Endodermal cell (in vitro differentiated cells): ENCODE data around the gene TRAF3IP1. TPM values are rescaled to one million over a fixed set of nuclear protein-coding genes. Genes with fewer than 3 reads are reported as not detected.

Source experiments
- DNase-seq: peaks from one replicate; pipeline ENCODE4 v3.0.0-alpha.2; 2017
- H3K27ac ChIP-seq: 2 replicates; pipeline ENCODE4 v1.5.1; 2013; ENCODE audit warnings: mild to moderate bottlenecking, low read depth, low read length, moderate library complexity
- H3K27me3 ChIP-seq: 2 replicates; pipeline ENCODE4 v1.6.1; 2013; ENCODE audit warnings: mild to moderate bottlenecking, low read length, moderate library complexity; ENCODE audit not compliant: insufficient read depth, control insufficient read depth, poor library complexity, severe bottlenecking
- H3K36me3 ChIP-seq: 2 replicates; pipeline ENCODE4 v1.7.0; 2013; ENCODE audit warnings: mild to moderate bottlenecking, low read length, moderate library complexity; ENCODE audit not compliant: control insufficient read depth, insufficient read depth
- H3K4me1 ChIP-seq: one replicate; pipeline ENCODE4 v1.7.0; 2013; ENCODE audit warnings: low read length; ENCODE audit not compliant: control insufficient read depth, insufficient read depth
- H3K4me3 ChIP-seq: 2 replicates; pipeline ENCODE4 v1.5.1; 2013; ENCODE audit warnings: mild to moderate bottlenecking, low read length, moderate library complexity
- H3K9ac ChIP-seq: 2 replicates; pipeline ENCODE4 v1.6.1; 2013; ENCODE audit warnings: mild to moderate bottlenecking, low read length, moderate library complexity; ENCODE audit not compliant: poor library complexity, severe bottlenecking; ENCODE audit errors: extremely low read depth
- H3K9me3 ChIP-seq: 2 replicates; pipeline ENCODE4 v1.6.1; 2013; ENCODE audit warnings: mild to moderate bottlenecking, low read length, moderate library complexity; ENCODE audit not compliant: control insufficient read depth
- H3K27ac Mint-ChIP-seq: 2 replicates; pipeline ENCODE4 v1.8.0; 2020; ENCODE audit warnings: mixed read lengths
- H3K27me3 Mint-ChIP-seq: 2 replicates; pipeline ENCODE4 v1.8.0; 2021; ENCODE audit warnings: mild to moderate bottlenecking, mixed read lengths; ENCODE audit not compliant: insufficient read depth
- H3K36me3 Mint-ChIP-seq: 2 replicates; pipeline ENCODE4 v1.8.0; 2020; ENCODE audit warnings: low read depth, mixed read lengths
- H3K4me1 Mint-ChIP-seq: 2 replicates; pipeline ENCODE4 v1.8.0; 2020; ENCODE audit warnings: mixed read lengths
- H3K4me3 Mint-ChIP-seq: 2 replicates; pipeline ENCODE4 v1.8.0; 2020; ENCODE audit warnings: mild to moderate bottlenecking, moderate library complexity, mixed read lengths
- H3K9me3 Mint-ChIP-seq: 2 replicates; pipeline ENCODE4 v1.8.0; 2020; ENCODE audit warnings: mild to moderate bottlenecking, mixed read lengths
- WGBS, 2 experiments: methylation state at CpG; one replicate each; pipeline versions ENCODE4 v1.1.5 to v1.1.7; 2013; ENCODE audit warnings: missing lambda C conversion rate in 2 of 2, mixed read lengths in 1 of 2; ENCODE audit not compliant: insufficient coverage in 1 of 2, insufficient read length in 1 of 2; 5-methylcytosine and 5-hydroxymethylcytosine counted together
- total RNA-seq, 2 donors: library from RNA; stranded (reverse); fragmentation: NEBNext Ultra II Directional in 1 of 2; extraction: Animal tissue kit (Norgen Biotek cat#: 25700) in 1 of 2; gene quantifications; 2 replicates in 1 of 2; 3 replicates in 1 of 2; pipeline ENCODE4 v1.2.1, GENCODE V29; 2021
- TF ChIP-seq, protein P1 (sequence below): fragments of 200-600 bp; sonication (generic); conservative IDR thresholded peaks from 2 replicates; pipeline ENCODE4 v1.5.0; 2021; ENCODE audit warnings: antibody characterized with exemption, mild to moderate bottlenecking

TRAF3IP1 gene
- total RNA-seq, 2 donors from 2014 or later, result 21.9 to 28.3 TPM

DNA sequence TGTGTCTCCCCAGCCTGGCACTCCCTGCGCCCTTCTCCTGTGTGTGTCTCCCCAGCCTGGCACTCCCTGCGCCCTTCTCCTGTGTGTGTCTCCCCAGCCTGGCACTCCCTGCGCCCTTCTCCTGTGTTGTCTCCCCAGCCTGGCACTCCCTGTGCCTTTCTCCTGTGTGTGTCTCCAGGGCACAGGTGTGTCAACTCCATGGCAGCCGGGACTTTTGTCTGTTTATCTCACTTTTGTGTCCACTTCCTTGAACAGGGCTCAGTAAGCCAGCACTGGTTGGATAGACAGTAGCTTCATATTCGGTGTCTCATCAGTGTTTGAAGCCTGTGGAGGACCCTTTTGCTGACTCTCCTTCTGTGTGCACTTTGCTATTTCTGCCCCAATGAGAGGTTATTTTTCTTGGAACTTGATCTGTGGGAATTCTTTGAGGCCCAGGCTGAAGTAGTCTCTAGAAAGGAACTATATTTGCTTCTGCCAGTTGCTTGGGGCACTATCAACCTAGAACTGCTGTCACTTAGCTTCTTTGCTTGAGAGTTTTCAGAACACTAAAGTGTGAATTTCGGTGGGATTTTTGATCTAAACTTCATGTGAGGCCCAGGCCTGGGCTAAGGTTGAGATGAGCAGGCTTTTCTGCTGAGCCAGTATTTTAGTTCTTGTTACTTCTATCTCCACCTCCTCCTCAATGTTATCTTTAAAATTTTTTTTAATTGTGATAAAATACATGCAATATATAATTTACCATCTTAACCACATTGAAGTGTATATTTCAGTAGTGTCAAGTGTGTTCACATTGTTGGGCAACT, 98.1 kb downstream of the TRAF3IP1 start:
- peaks cover 10% of the 10 kb centered on the region for H3K36me3 ChIP-seq
- Mint-ChIP-seq H3K4me3 (no peak overlapping the region), H3K27me3 (no peaks in the 10 kb centered on the region), H3K4me1 (peaks cover 18% of the 10 kb centered on the region), H3K27ac (no peak overlapping the region), H3K36me3 (peaks cover 4% of the 10 kb centered on the region), H3K9me3 (peaks cover 15% of the 10 kb centered on the region)
- H3K4me3 ChIP-seq, result no peak overlapping the region
- H3K9me3 ChIP-seq, result peaks cover 11% of the 10 kb centered on the region
- TF ChIP-seq, protein P1, sequence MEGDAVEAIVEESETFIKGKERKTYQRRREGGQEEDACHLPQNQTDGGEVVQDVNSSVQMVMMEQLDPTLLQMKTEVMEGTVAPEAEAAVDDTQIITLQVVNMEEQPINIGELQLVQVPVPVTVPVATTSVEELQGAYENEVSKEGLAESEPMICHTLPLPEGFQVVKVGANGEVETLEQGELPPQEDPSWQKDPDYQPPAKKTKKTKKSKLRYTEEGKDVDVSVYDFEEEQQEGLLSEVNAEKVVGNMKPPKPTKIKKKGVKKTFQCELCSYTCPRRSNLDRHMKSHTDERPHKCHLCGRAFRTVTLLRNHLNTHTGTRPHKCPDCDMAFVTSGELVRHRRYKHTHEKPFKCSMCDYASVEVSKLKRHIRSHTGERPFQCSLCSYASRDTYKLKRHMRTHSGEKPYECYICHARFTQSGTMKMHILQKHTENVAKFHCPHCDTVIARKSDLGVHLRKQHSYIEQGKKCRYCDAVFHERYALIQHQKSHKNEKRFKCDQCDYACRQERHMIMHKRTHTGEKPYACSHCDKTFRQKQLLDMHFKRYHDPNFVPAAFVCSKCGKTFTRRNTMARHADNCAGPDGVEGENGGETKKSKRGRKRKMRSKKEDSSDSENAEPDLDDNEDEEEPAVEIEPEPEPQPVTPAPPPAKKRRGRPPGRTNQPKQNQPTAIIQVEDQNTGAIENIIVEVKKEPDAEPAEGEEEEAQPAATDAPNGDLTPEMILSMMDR, result no peak
- H3K9ac ChIP-seq, result no peak overlapping the region
- no peaks in the 10 kb centered on the region for H3K4me1 ChIP-seq
- no peak overlapping the region for H3K27ac ChIP-seq
- no peak for DNase-seq
- whole genome bisulfite sequencing, 2 experiments, result 93 to 98% methylated on average over 5 of the region's 6 CpGs
- H3K27me3 ChIP-seq, result no peaks in the 10 kb centered on the region

GRCh38 chr2:238418999-238419546, 98.8 kb downstream of the TRAF3IP1 start:
- no peak overlapping the region for H3K9ac ChIP-seq
- H3K27ac Mint-ChIP-seq, result no peak overlapping the region
- WGBS, 2 experiments, result 40 to 87% methylated on average over 1 to 2 of the region's 2 CpGs

DNA sequence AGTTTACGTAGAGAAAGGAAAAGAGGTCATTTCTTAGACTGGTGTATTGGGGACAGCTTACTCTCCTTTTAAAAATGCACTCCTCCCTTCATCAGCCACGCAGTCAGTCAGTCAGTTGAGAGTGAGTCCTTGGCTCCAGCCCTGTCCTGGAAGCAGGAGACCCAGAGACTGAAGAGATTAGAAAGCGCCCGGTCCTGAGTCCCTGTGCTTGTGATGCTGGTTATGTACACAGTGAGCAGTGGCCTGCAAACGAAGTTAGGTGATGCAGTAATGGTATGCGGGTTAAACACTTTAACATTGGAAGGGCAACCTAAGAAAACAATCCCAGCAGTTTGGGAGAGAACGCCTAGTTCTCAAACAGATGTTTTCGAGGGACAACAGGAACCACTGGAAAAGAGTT, 100.1 kb downstream of the TRAF3IP1 start:
- Mint-ChIP-seq H3K4me3 (no peak overlapping the region), H3K4me1 (peaks cover 18% of the 10 kb centered on the region), H3K9me3 (peaks cover 13% of the 10 kb centered on the region), H3K36me3 (peaks cover 2% of the 10 kb centered on the region), H3K27me3 (no peaks in the 10 kb centered on the region), H3K27ac (peak overlapping the region; percentile 48)
- Histone ChIP-seq H3K4me1 (no peaks in the 10 kb centered on the region), H3K27me3 (no peaks in the 10 kb centered on the region), H3K36me3 (peaks cover 3% of the 10 kb centered on the region), H3K27ac (no peak overlapping the region), H3K4me3 (no peak overlapping the region), H3K9me3 (peaks cover 4% of the 10 kb centered on the region), H3K9ac (no peak overlapping the region)
- peak; percentile 50 for DNase-seq
- WGBS, 2 experiments, result 79 to 84% methylated on average over 5 to 8 of the region's 8 CpGs
- TF ChIP-seq, protein P1, result no peak

More at GRCh38 chr2:238418999-238419546, 98.8 kb downstream of the TRAF3IP1 start:
- H3K27ac ChIP-seq, result no peak overlapping the region
- TF ChIP-seq, protein P1, result no peak
- Mint-ChIP-seq H3K4me3 (no peak overlapping the region), H3K9me3 (peaks cover 15% of the 10 kb centered on the region), H3K36me3 (peaks cover 4% of the 10 kb centered on the region), H3K27me3 (no peaks in the 10 kb centered on the region), H3K4me1 (peaks cover 18% of the 10 kb centered on the region)
- DNase-seq, result no peak
- H3K9me3 ChIP-seq, result peaks cover 11% of the 10 kb centered on the region
- H3K27me3 ChIP-seq, result no peaks in the 10 kb centered on the region
- H3K36me3 ChIP-seq, result peaks cover 10% of the 10 kb centered on the region
- no peaks in the 10 kb centered on the region for H3K4me1 ChIP-seq
- H3K4me3 ChIP-seq, result no peak overlapping the region
